HepG2 (cell line): ENCODE results near the gene HELZ2. TPM values are rescaled to one million over a fixed set of nuclear protein-coding genes. Genes with fewer than 3 reads are reported as not detected.

Experiments
- ATAC-seq: fragments of 200-7000 bp; cut with Tn5 transposase; 3 replicates; pipeline ENCODE4 v1.9.1; 2020; ENCODE audit warnings: mild to moderate bottlenecking, moderate library complexity
- BruUV-seq: library from RNA; stranded (reverse); fragments of 400-500 nt; replicated peaks from 2 replicates; lab custom pipeline; 2021; lab: Mats Ljungman, UMichigan
- CTCF ChIA-PET: fragments of 300-600 bp; formaldehyde crosslinking; extraction: SDS; loops from one replicate; lab custom pipeline; 2021; ENCODE audit warnings: low total read pairs, inconsistent platforms, low intra/inter-chr PET ratio; lab: Yijun Ruan, JAX
- POLR2A ChIA-PET: fragments of 350-600 bp; sonication (Branson Sonifier 250); formaldehyde crosslinking; loops from one replicate; lab custom pipeline; 2020; ENCODE audit warnings: antibody characterized with exemption, inconsistent platforms; lab: Yijun Ruan, JAX
- DNase-seq: peaks from one replicate; pipeline ENCODE4 v3.0.0-alpha.2; 2015; ENCODE audit warnings: low spot score
- FAIRE-seq: peaks from 3 replicates; lab custom pipeline; 2011; peaks lifted over from hg19 to GRCh38; lab: Jason Lieb, UNC
- H2AFZ ChIP-seq: one replicate; pipeline ENCODE4 v1.6.1; 2011; ENCODE audit warnings: low read length, inconsistent platforms
- H3K27ac ChIP-seq: fragments of 300-600 bp; 3 replicates; pipeline ENCODE4 v1.8.0; 2011; ENCODE audit warnings: mixed run types, mild to moderate bottlenecking, mixed read lengths, low read length, inconsistent platforms; ENCODE audit not compliant: insufficient read depth; ENCODE audit errors: extremely low read length
- H3K27me3 ChIP-seq, 2 experiments: fragments of 200-600 bp in 1 of 2; 2 replicates in 1 of 2; 3 replicates in 1 of 2; pipeline versions ENCODE4 v1.6.0 to v1.8.0; 2011; ENCODE audit warnings: low read length in 2 of 2, mild to moderate bottlenecking in 2 of 2, moderate library complexity in 2 of 2, inconsistent platforms in 1 of 2; ENCODE audit not compliant: insufficient read depth in 2 of 2, control insufficient read depth in 1 of 2
- H3K36me3 ChIP-seq, 2 experiments: fragments of 200-600 bp in 1 of 2; replicated peaks in 1 of 2; 2 replicates in 1 of 2; 3 replicates in 1 of 2; pipeline versions ENCODE4 v1.5.1 to v1.8.0; 2011; ENCODE audit warnings: low read length in 2 of 2, inconsistent platforms in 1 of 2; ENCODE audit not compliant: insufficient read depth in 2 of 2, control insufficient read depth in 1 of 2
- H3K4me1 ChIP-seq: 2 replicates; pipeline ENCODE4 v1.5.1; 2012; ENCODE audit warnings: low read length, inconsistent platforms; ENCODE audit not compliant: insufficient read depth
- H3K4me2 ChIP-seq: 2 replicates; pipeline ENCODE4 v1.6.0; 2011; ENCODE audit warnings: low read depth, low read length, inconsistent platforms
- H3K4me3 ChIP-seq, 3 experiments: fragments of 200-600 bp in 1 of 3; sonication (generic), shearing (Covaris generic) in 1 of 3; replicated peaks in 1 of 3; 2 replicates each; pipeline ENCODE4 v1.5.1; 2011 to 2016; ENCODE audit warnings: low read length in 3 of 3, inconsistent platforms in 2 of 3, low read depth in 2 of 3, mild to moderate bottlenecking in 2 of 3, control low read depth in 1 of 3, mixed read lengths in 1 of 3; ENCODE audit not compliant: insufficient read depth in 1 of 3
- H3K79me2 ChIP-seq: one replicate; pipeline ENCODE4 v1.6.1; 2011; ENCODE audit warnings: low read length, inconsistent platforms; ENCODE audit not compliant: insufficient read depth
- H3K9ac ChIP-seq: 2 replicates; pipeline ENCODE4 v1.6.0; 2011; ENCODE audit warnings: mild to moderate bottlenecking, low read depth, low read length, inconsistent platforms; ENCODE audit not compliant: insufficient read depth
- H3K9me3 ChIP-seq: 2 replicates; pipeline ENCODE4 v1.5.1; 2012; ENCODE audit warnings: mild to moderate bottlenecking, low read length
- H4K20me1 ChIP-seq: 2 replicates; pipeline ENCODE4 v1.6.0; 2011; ENCODE audit warnings: inconsistent platforms, mild to moderate bottlenecking, low read length, moderate library complexity; ENCODE audit not compliant: insufficient read depth
- BORCS8-MEF2B ChIP-seq: sonication (generic); formaldehyde crosslinking; IDR thresholded peaks from 2 replicates; pipeline ENCODE4 v1.8.0; 2022; ENCODE audit warnings: mild to moderate bottlenecking, missing genetic modification reagents
- HNF4A ChIP-seq: sonication (generic); formaldehyde crosslinking; IDR thresholded peaks from 2 replicates; pipeline ENCODE4 v1.4.0; 2020; ENCODE audit warnings: missing genetic modification reagents
- JUNB ChIP-seq: sonication (generic); formaldehyde crosslinking; IDR thresholded peaks from 2 replicates; pipeline ENCODE4 v1.8.0; 2022; ENCODE audit warnings: missing genetic modification reagents, mild to moderate bottlenecking, borderline replicate concordance
- MED1 ChIP-seq: sonication (generic); formaldehyde crosslinking; IDR thresholded peaks from 2 replicates; pipeline ENCODE4 v1.4.0; 2020; ENCODE audit warnings: missing genetic modification reagents
- MTF2 ChIP-seq: sonication (generic); formaldehyde crosslinking; IDR thresholded peaks from 2 replicates; pipeline ENCODE4 v1.5.0; 2020; ENCODE audit warnings: missing genetic modification reagents, borderline replicate concordance
- NR2F1 ChIP-seq, 2 experiments: fragments of 450-650 bp in 1 of 2; formaldehyde crosslinking in 1 of 2; IDR thresholded peaks; 2 replicates each; pipeline versions ENCODE4 v1.5.0 to v1.6.1; 2016 to 2020; ENCODE audit warnings: mild to moderate bottlenecking in 1 of 2, missing compliant biosample characterization in 1 of 2, missing genetic modification reagents in 1 of 2, moderate library complexity in 1 of 2
- PCBP1 ChIP-seq: fragments of 200-400 bp; formaldehyde crosslinking; IDR thresholded peaks from 2 replicates; pipeline ENCODE4 v1.6.1; 2017; ENCODE audit warnings: mild to moderate bottlenecking, low read depth, low read length, borderline replicate concordance
- SALL1 ChIP-seq: sonication (generic); formaldehyde crosslinking; IDR thresholded peaks from 2 replicates; pipeline ENCODE4 v1.8.0; 2022; ENCODE audit warnings: mild to moderate bottlenecking, missing genetic modification reagents
- ZNF589 ChIP-seq: sonication (generic); formaldehyde crosslinking; conservative IDR thresholded peaks from 2 replicates; pipeline ENCODE4 v1.8.0; 2022; ENCODE audit warnings: mild to moderate bottlenecking, moderate library complexity, missing genetic modification reagents
- ZSCAN25 ChIP-seq: sonication (generic); formaldehyde crosslinking; IDR thresholded peaks from 2 replicates; pipeline ENCODE4 v1.8.0; 2022; ENCODE audit warnings: mild to moderate bottlenecking, missing genetic modification reagents
- WGBS: methylation state at CpG from one replicate; pipeline ENCODE4 v1.1.6; 2017; ENCODE audit warnings: low lambda C conversion rate; 5-methylcytosine and 5-hydroxymethylcytosine counted together
- in situ Hi-C: cut with HindIII; loops from 2 replicates; pipeline ENCODE4 v1.10.0; 2017; ENCODE audit warnings: low pct_unique_long_range_greater_than_20kb; ENCODE audit not compliant: extremely low pct_ligation_motif_present
- intact Hi-C: fragments of 100-400 bp; cut with micrococcal nuclease; formaldehyde crosslinking; loops from one replicate; pipeline ENCODE4 v1.10.0; 2022; ENCODE audit not compliant: unreplicated experiment
- polyA plus RNA-seq, 8 experiments: library from polyadenylated mRNA; depleted of rRNA in 3 of 8; stranded (reverse) in 7 of 8; unstranded in 1 of 8; fragments of >200 nt; fragmentation: Illumina TruSeq in 4 of 8; extraction: Trizol in 4 of 8; gene quantifications; 2 replicates each; pipeline versions ENCODE4 v1.2.1 to v1.2.3, GENCODE V29; 2011 to 2016; ENCODE audit warnings: low read depth in 4 of 8, missing spikeins in 1 of 8, mixed read lengths in 1 of 8; ENCODE audit not compliant: insufficient read depth in 1 of 8
- total RNA-seq, 5 experiments: library from RNA; depleted of rRNA; stranded (reverse); fragments of >200 nt; fragmentation: Illumina TruSeq; extraction: Trizol; gene quantifications; 2 replicates each; pipeline ENCODE4 v1.2.3, GENCODE V29; 2016; ENCODE audit warnings: low read depth in 1 of 5
- TF ChIP-seq, protein P1 (sequence below): sonication (generic); formaldehyde crosslinking; IDR thresholded peaks from 2 replicates; pipeline ENCODE4 v1.8.0; 2022; ENCODE audit warnings: mild to moderate bottlenecking, missing genetic modification reagents, moderate library complexity
- TF ChIP-seq, protein P2 (sequence below): sonication (generic); formaldehyde crosslinking; IDR thresholded peaks from 2 replicates; pipeline ENCODE4 v1.4.0; 2020; ENCODE audit warnings: mild to moderate bottlenecking, low read depth, missing genetic modification reagents
- TF ChIP-seq, protein P3 (sequence below): sonication (generic); IDR thresholded peaks from 2 replicates; pipeline ENCODE4 v1.6.1; 2016; ENCODE audit warnings: low read depth, borderline replicate concordance
- TF ChIP-seq, protein P4 (sequence below): sonication (generic); formaldehyde crosslinking; IDR thresholded peaks from 2 replicates; pipeline ENCODE4 v1.4.0; 2020; ENCODE audit warnings: mild to moderate bottlenecking, missing genetic modification reagents

The HELZ2 gene
- total and polyA plus RNA-seq, 2 of the 13 experiments (the other 11 are each of a cell fraction or from before 2014, with no cell fraction given): 9.6 to 10.1 TPM

DNA sequence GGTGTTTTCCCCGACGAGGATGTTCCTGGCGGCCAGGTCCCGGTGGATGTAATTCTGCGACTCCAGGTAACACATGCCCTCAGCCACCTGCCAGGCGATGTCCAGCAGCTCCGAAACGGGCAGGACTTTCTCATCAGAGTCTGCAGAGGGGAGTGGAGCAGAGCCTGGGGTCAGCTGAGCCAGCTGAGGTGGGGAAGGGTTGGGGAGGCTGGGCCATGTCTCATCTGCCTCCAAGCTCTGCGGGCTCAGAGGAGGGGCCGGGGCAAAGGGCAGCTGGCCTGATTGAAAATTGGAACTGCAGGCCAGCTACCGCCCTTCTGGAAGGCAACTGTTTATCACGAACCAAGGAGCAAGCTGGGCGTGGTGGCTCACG, 43.3 kb downstream of the HELZ2 start:
- in situ Hi-C loops: no loop called here
- no peak overlapping the region for H3K4me2 ChIP-seq
- intact Hi-C loops: loop anchor here (10.0 kb wide), 1 partner anchor 124 kb away; the partner anchor contains the start of genes RTEL1 and STMN3
- H3K9me3 ChIP-seq: no peaks in the 10 kb centered on the region
- peaks cover 22% of the 10 kb centered on the region for H3K4me1 ChIP-seq
- POLR2A ChIA-PET: no interaction called here
- no peaks in the 10 kb centered on the region for H3K36me3 ChIP-seq
- no peak overlapping the region for H3K27ac ChIP-seq
- DNase-seq (no peak), ATAC-seq (no peak), FAIRE-seq (no peak)
- no peak overlapping the region for H3K4me3 ChIP-seq
- H2AFZ ChIP-seq: no peak overlapping the region
- peaks cover 36 to 69% of the 10 kb centered on the region in 2 experiments for H3K27me3 ChIP-seq
- H3K79me2 ChIP-seq: no peaks in the 10 kb centered on the region
- BruUV-seq: no TSS peak
- no peak for TF ChIP-seq JUNB
- peak; percentile 44 for TF ChIP-seq HNF4A (CRISPR knock-in tag)
- TF ChIP-seq PCBP1: no peak
- TF ChIP-seq, protein P1, sequence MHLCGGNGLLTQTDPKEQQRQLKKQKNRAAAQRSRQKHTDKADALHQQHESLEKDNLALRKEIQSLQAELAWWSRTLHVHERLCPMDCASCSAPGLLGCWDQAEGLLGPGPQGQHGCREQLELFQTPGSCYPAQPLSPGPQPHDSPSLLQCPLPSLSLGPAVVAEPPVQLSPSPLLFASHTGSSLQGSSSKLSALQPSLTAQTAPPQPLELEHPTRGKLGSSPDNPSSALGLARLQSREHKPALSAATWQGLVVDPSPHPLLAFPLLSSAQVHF (CRISPR knock-in tag): no peak
- TF ChIP-seq MTF2 (CRISPR knock-in tag): no peak
- TF ChIP-seq NR2F1 (CRISPR knock-in tag; IDR thresholded peaks at IDR 0.05): 0 out of 4 replicates have a peak, but pooled peaks of 1 of the 2 experiments have one; percentile 27
- TF ChIP-seq, protein P2, sequence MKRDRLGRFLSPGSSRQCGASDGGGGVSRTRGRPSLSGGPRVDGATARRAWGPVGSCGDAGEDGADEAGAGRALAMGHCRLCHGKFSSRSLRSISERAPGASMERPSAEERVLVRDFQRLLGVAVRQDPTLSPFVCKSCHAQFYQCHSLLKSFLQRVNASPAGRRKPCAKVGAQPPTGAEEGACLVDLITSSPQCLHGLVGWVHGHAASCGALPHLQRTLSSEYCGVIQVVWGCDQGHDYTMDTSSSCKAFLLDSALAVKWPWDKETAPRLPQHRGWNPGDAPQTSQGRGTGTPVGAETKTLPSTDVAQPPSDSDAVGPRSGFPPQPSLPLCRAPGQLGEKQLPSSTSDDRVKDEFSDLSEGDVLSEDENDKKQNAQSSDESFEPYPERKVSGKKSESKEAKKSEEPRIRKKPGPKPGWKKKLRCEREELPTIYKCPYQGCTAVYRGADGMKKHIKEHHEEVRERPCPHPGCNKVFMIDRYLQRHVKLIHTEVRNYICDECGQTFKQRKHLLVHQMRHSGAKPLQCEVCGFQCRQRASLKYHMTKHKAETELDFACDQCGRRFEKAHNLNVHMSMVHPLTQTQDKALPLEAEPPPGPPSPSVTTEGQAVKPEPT: no peak
- no peak for TF ChIP-seq ZNF589
- no peak for TF ChIP-seq BORCS8-MEF2B (CRISPR knock-in tag)
- TF ChIP-seq ZSCAN25 (CRISPR knock-in tag): peak; percentile 97
- no peak for TF ChIP-seq MED1 (CRISPR knock-in tag)
- TF ChIP-seq, protein P3, sequence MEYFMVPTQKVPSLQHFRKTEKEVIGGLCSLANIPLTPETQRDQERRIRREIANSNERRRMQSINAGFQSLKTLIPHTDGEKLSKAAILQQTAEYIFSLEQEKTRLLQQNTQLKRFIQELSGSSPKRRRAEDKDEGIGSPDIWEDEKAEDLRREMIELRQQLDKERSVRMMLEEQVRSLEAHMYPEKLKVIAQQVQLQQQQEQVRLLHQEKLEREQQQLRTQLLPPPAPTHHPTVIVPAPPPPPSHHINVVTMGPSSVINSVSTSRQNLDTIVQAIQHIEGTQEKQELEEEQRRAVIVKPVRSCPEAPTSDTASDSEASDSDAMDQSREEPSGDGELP: peak; percentile 67; the same call in 1 of the 2 replicates
- TF ChIP-seq SALL1: 0 out of 2 replicates have a peak, but pooled peaks have one; percentile 22
- TF ChIP-seq, protein P4, sequence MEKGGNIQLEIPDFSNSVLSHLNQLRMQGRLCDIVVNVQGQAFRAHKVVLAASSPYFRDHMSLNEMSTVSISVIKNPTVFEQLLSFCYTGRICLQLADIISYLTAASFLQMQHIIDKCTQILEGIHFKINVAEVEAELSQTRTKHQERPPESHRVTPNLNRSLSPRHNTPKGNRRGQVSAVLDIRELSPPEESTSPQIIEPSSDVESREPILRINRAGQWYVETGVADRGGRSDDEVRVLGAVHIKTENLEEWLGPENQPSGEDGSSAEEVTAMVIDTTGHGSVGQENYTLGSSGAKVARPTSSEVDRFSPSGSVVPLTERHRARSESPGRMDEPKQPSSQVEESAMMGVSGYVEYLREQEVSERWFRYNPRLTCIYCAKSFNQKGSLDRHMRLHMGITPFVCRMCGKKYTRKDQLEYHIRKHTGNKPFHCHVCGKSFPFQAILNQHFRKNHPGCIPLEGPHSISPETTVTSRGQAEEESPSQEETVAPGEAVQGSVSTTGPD (CRISPR knock-in tag): no peak
- TF ChIP-seq, all 625 proteins: peak for 5
- H4K20me1 ChIP-seq: peaks cover 4% of the 10 kb centered on the region; the same call in 1 of the 2 replicates
- WGBS: 22% methylated on average over 14 of the region's 14 CpGs
- CTCF ChIA-PET: no interaction called here
- no peak overlapping the region for H3K9ac ChIP-seq
